CD4-positive, alpha-beta T cell treated with Interleukin-4 for 1 hour (primary cell): ENCODE data around the gene NHSL1.

Source experiments
- DNase-seq, 2 donors: peaks; one replicate each; pipeline ENCODE4 v3.0.0-alpha.2; 2020 to 2022

NHSL1 gene

DNA sequence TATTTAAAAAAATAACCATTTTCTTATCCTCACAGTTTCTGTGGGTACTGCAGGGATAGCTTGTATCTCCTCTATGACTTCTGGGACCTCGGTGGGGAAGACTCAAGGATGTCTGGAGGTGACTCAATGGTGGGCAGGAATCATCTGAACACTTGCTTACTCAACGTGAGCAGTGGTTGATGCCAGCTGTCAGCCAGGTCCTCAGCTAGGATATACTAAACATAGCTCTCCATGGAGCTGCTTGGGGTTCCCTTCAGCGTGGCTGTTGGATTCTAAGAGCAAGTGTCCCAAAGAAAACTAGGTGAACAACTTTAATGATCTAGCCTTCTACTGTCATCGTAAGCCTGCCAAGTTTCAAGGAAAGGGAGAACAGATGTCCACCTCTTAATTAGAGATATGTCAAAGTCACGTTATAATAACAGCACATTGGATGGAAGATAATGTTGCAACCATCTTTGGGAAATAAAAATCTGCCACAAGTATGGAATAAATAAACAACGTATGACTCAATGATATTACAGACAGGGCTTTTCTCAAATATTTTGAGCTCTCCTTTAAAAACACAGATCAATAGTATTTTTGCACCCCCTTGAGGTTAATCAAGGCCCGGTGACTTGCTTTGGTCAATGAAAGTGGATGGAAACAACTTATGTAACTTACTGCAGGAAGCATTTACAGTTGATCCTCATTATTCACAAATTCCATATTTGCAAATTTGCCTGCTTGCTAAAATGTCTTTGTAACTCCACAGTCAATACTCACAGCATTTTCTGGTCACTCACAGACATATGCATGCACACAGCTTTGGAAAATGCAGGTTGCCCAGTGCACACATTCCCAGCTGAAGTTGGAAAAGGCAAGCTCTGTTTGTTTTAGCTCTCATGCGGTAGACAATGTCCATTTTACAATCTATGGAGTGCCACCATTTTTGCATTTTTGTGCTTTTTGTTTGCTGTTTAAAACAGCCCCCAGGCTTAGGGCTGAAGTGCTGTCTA is 101.9 kb downstream of the NHSL1 start:
- DNase-seq: no peak

DNA sequence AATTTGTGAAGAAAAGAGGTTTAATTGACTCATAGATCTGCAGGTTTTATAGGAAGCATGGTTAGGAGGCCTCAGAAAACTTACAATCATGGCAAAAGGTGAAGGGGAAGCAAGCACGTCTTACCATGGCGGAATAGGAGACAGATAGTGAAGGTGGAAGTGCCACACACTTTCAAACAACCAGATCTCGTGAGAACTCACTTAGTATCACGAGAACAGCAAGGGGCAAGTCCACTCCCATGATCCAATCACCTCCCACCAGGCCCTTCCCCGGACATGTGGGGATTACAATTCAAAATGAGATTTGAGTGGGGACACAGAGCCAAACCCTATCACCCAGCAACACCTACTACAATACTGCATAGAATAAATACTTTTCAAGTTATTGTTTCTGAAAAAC is 102.6 kb downstream of the NHSL1 start:
- DNase-seq: no peak

DNA sequence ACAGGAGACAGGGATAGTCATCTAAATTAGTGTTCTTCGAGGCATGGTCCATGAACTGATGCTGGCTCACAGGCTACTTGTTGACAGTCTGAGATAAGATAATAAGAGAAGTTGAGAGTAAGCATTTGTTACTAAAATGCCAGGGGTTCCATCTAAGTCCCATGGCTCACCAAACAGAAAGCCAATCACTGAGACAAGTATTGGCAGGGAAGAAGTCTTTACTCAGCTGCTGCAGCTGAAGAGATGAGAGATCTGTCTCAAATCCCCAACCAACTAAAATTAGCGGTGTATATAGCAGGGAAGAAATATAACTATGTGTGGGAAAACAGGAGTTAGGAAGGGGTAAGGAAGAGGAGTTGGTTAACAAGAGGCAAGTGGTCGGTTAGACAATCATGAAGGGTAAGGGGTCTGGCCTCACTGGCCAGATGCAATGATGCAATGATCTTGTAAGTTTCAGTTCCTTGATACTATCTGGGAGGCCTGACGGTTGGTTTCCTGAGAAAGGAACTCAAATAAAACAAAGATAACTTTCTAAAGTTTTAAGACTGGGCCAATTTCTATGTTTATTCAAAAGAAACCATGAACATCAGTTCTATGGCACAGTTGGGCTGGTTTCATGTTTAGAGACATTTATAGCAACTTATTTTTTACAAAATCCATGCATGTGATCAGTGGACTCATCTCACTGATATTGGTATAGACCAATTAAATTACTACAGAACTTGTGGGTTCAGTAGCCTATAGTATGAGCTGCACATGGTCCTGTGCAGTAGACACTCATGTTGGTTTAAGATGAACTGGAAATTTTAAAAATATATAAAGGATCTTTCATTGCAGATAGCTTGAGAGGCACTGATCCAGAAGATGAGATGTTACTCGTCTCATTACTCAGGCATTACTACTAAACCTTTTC is 105.2 kb downstream of the NHSL1 start:
- DNase-seq: no peak

DNA sequence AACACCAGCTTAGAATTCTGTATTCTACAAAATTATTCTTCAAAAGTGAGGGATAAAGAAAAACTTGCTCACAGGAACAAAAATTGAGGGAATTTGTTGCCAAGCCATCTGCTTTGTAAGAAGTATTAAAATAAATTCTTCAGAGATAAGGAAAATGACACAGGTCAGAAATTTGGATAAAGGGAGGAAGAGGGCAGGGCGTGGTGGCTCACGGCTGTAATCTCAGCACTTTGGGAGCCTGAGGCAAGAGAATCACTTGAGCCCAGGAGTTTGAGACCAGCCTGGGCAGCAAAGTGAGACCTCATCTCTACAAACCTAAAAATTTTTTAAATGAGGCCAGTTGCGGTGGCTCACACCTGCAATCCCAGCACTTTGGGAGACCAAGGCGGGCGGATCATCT is 109.7 kb downstream of the NHSL1 start:
- no peak for DNase-seq

GRCh38 chr6:138387577-138388368 is 111.5 kb downstream of the NHSL1 start:
- no peak for DNase-seq

DNA sequence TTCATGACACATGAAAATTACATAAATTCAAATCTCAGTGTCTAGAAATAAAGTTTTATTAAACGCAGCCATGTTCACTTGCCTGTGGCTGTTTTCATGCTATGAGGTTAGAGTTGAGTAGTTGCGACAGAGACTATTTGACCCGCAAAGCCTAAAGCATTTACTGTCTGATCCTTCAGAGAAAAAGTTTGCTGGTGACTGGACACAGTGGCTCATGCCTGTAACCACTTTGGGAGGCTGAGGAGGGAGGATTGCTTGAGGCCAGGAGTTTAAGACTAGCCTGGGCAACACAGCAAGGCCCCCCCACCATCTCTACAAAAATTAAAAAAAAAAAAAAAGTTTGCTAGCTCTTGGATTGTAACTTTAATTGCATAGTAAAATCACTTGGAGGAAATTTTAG is 112.4 kb downstream of the NHSL1 start:
- DNase-seq: no peak

GRCh38 chr6:138383776-138384175 is 115.5 kb downstream of the NHSL1 start:
- no peak for DNase-seq

- no peak for DNase-seq
Measured at GRCh38 chr6:138382498-138383265, 116.6 kb downstream of the NHSL1 start.

DNA sequence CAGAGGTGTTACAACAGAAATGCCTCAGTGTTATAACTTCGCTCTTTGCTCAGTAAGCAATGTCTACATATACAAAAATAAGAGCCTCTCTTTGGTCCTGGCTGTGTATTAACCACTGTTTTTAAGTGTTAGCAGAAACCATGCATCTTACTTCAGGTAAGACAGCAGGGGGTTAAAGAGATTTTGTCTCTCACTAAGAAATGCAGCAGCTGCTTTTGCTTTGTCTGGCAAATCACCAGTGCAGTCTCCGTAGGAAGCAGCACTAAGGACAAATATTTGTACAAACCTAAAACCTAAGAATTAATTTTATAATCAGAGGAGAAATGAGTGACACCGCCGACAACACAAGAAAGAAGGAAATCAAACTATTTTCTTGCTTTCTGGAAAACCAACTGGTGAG is 120.8 kb downstream of the NHSL1 start:
- DNase-seq: no peak

GRCh38 chr6:138377844-138378243 is 121.5 kb downstream of the NHSL1 start, which contains the start of gene SMIM28:
Gene SMIM28, plus strand, starts transcription at chr6:138377905. Its CDS starts 168 bp downstream, at chr6:138378073.
- no peak for DNase-seq

DNA sequence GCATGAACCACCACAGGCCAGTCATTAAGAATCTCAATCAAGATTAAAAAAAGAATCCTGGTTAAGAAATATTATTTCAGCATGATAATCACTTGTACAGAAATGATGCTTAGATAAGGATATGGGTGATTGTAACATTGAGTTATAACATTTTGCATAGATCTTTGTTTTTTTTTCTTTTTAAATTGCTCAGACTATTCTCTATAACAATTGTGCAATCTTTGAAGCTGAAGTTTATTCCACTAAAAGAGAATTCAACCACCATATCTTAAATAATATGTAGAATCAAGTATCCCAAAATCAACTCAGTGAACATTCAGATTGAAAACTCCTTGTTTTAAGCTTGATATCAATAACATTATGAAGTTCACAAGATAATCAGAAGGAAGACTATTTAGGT is 122.3 kb downstream of the NHSL1 start:
- no peak for DNase-seq

DNA sequence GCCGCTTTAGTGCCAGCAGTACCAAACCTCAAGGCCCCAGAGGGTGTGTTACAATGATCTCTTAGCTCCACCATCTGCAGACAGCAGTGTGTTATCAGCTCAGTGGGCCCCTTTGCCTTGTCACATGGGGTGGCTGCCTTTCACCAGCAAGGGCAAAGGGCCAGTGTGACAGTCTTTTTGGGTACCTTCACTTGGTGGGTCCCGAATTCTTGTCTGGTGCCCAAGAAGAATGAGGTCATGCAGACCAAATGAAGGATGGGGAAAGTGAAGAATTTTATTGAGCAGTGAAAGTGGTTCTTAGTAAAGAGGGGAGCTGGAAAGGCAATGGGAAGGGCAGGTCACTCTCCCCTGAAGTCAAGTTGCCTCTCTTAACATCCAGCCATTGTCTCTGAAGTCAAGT is 124.5 kb downstream of the NHSL1 start:
- no peak for DNase-seq

DNA sequence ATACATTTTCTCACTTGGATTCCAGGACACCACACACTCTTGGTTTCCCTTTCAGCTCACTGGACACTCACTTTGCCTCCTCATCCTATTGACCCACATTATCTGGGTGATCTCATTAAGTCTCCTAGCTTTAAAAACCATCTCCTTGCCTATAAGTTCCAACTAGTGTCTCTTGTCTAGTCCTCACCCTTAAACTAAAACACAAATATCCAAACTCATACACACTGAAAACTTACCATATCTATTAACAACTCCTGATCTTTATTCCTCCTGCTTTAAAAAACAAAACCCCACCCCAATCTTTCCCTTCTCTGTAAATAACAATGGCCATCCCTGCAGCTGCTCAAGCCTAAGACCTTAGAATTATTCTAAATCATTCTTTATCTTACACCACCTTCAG is 125.1 kb downstream of the NHSL1 start:
- no peak for DNase-seq

DNA sequence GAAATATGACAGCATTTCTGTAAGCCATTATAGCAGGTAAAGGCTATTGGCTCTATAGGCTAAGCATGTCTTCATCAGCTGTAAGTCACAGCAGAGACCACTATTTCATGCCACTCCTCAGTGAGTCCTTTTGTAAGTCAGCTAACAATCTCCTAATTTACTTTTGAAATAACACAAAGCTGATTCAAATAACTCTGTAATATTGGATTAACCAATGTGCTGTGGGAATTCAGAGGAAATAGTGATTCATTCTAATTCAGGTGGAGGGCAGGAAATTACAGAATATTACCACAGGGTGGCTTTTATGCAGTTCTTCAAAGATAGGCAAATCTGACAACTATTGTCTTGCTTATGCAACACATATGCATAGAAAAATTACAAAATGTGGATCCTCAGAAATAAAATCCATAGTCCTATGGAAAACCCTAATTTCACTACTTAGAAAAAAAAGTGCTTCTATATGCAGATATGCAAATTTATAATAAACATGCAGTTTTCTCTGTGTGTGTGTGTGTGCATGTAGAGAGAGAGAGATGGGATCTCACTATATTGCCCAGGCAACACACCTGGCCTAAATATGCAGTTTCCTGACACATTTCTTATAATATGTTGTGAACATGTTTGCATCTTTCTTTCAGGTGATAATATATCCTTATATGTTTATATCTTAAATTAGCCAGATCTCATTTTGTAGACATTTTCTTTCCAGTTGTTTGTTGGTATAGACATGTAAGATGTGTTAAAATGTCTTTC is 126.4 kb downstream of the NHSL1 start:
- DNase-seq: peak in 1 of 2 donors; percentile 41
